GM08714 (cell line): ENCODE results near the gene LRRC45.

Experiments used
- H3K4me3 ChIP-seq: fragments of 200-500 bp; sonication (Bioruptor generic); 2 replicates; pipeline ENCODE4 v1.5.1; 2014; ENCODE audit warnings: mild to moderate bottlenecking, low read length, inconsistent platforms
- ZNF274 ChIP-seq: IDR thresholded peaks from 2 replicates; pipeline ENCODE4 v1.6.1; 2012; ENCODE audit warnings: mild to moderate bottlenecking, low read depth, low read length

LRRC45 gene

GRCh38 chr17:82072827-82073226 lies 49.7 kb downstream of the LRRC45 start:
- no peak for TF ChIP-seq ZNF274
- H3K4me3 ChIP-seq = no peak overlapping the region

DNA sequence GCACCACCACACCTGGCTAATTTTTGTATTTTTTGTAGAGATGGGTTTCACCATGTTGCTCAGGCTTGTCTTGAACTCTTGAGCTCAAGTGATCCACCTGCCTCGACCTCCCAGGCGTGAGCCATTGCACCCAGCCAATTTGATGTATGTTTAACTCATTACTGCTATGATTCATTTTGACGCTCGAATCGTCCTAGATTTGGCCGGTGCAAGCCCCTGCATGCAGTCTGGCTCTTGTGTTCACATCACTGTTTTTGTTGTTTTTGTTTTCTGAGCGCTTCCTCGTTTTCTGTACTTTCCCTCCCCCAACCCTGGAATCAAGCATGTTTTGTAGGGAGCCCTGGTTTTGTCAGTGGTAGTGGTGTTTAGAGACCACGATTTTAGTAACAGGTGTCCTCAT lies 50.3 kb downstream of the LRRC45 start:
- no peak for TF ChIP-seq ZNF274
- H3K4me3 ChIP-seq = no peak overlapping the region

- TF ChIP-seq ZNF274 = no peak
Observed at GRCh38 chr17:82076018-82076784, 53.1 kb downstream of the LRRC45 start.

GRCh38 chr17:82076785-82077591 lies 53.9 kb downstream of the LRRC45 start:
- TF ChIP-seq ZNF274 = no peak

More at GRCh38 chr17:82076018-82076784, 53.1 kb downstream of the LRRC45 start:
- H3K4me3 ChIP-seq = no peak overlapping the region

DNA sequence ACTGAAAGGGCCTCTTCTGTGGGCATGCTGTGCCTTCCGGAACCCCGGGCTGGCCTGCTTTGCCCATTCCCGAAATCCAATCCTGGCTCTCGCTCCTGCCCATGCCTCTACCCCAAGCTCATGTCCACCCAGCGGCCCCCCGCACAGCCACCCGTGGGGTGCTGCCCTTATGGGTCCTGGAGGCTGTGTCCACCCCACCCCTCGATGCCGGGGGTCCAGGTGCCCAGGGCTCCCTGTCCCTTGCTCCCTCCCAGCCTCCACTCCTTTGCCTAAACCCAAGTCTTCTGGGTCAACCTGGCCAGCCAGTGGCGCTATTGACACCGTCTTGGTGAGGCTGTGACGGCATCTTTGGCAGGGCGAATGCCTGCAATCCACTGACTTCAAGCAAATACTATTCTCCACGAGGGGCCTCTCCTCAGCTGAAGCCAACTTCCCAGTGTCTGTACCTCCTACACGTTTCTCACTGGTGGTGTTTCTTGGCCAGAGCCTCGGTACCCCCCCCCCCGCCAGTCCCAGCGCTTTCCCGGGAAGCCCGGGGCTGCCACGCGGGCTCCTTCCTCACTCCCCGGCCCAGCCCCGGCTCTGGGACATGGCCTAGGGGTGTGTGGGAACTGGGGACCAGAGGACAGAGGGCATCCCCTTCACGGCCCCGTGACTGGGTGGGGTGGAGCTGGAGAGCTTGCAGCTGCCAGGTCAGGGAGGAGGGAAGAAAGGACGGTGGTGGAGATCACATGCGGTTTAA lies 54.7 kb downstream of the LRRC45 start:
- H3K4me3 ChIP-seq = no peak overlapping the region
- TF ChIP-seq ZNF274 = no peak

More at GRCh38 chr17:82076785-82077591, 53.9 kb downstream of the LRRC45 start:
- H3K4me3 ChIP-seq = no peak overlapping the region

DNA sequence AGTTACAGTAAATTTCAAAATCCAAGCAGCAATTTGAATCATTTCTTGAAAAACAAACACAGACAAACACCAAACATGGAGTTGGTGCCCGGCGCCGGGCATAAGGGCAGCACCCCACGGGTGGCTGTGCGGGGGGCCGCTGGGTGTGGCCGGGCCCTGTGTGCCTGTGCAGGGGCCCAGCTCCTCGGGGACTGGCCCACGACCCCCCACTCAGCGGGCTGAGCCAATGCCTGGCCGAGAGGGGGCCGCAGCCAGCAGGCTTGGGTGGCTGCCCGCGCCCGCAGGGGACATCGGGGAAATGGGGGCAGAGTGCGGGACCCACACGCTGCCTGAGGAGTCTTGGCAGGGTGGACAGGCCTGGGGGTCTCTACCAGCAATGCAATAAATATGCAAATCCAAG lies 55.3 kb downstream of the LRRC45 start:
- no peak for TF ChIP-seq ZNF274

DNA sequence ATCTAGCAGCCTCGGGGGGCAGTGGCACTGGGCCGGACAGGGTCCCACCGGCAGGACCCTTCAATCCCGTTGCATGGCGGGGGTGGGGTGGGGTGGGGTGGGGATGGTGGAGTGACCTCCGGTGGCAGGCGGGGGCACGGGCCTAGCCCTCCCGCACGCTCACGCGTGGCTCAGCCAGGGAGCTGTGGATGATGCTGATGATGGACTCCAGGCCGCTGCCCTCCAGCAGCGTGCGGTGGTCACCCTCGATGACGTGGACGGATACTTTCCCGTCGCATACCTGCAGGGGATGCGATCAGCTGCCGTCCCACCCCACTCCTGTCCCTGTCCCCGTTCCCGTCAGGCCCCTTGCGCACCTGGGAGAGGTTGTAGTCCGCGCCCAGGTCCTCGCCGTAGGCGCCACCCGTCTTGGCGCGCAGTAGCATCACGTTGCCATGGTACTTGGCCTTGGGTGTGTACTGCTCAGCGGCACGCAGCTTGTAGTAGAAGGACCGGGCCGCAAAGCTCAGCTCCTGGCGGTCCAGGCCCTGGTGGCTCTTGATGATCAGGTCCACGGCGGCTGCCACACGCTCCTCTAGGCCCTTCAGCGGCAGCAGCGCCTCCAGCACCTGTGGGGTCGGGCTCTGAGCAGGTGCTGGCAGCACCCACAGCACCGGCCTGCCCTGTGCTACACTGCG lies 56.0 kb downstream of the LRRC45 start:
- no peak for TF ChIP-seq ZNF274
- H3K4me3 ChIP-seq = no peak overlapping the region

More for the DNA sequence above, 55.3 kb downstream of the LRRC45 start:
- no peak overlapping the region for H3K4me3 ChIP-seq

DNA sequence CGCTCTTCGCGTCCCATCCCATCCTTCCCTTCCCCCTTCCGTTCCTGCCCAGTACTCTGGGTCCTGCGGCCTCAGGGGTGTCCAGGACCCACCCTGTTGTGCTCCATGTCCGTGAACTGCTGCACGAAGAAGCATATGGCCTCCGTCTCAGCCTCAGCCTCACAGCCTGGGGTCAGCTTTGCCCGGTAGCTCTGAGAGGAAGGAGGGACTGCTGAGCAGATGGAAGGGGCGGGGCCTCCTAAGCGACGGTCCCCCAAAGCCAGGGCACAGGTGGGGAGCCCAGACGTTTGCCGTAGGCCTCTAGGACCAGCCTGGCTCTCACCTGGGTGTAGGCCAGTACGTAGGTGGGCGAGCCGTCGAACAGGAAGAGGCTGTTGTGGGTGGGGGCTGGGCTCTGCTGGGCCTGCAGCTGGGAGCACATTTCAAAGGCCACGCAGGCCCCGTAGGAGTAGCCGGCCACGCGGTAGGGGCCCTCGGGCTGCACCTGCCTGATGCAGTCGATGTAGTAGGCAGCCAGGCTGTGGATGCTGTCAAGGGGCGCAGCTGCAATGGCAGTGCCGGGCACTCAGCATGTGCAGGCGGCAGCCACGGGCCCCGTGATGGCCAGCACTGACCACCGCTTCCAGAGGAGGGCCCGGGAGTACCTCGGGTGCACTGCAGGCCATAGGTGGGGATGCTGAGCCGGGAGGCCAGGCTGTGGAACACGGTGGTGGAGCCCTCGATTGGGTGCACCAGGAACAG lies 57.1 kb downstream of the LRRC45 start:
- TF ChIP-seq ZNF274 = no peak
- no peak overlapping the region for H3K4me3 ChIP-seq
